H54 (cell line): Measurements from ENCODE around the gene SRP72.

Experiments
- DNase-seq: peaks from one replicate; pipeline ENCODE4 v3.0.0; 2011; ENCODE audit warnings: low spot score, mixed read lengths; ENCODE audit not compliant: insufficient read length
- FAIRE-seq: peaks from 3 replicates; lab custom pipeline; 2011; peaks lifted over from hg19 to GRCh38; lab: Jason Lieb, UNC
- POLR2A ChIP-seq: IDR thresholded peaks from 2 replicates; pipeline ENCODE4 v1.6.1; 2011; ENCODE audit warnings: low read depth, mild to moderate bottlenecking, low read length

SRP72 gene

DNA sequence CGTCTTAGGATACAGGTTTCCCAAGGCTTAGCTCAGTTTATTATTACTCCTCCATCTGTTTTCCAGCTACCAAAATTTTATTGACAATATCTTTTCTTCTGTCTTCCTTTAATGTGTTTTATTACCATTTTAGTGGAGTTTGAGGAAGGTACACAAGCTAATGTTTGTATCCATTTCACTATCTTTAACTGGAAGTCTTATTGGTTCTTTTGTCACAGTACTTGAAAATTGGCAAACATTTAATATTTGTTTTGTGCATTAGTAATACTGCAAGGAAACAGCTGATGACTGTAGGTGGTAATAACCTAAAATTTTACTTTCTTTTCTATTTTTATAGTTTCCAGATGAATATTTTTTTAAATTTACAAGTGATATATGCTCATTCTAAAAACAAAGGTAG, 28.8 kb downstream of the SRP72 start:
- DNase-seq (no peak), FAIRE-seq (no peak)
- no peak for TF ChIP-seq POLR2A

DNA sequence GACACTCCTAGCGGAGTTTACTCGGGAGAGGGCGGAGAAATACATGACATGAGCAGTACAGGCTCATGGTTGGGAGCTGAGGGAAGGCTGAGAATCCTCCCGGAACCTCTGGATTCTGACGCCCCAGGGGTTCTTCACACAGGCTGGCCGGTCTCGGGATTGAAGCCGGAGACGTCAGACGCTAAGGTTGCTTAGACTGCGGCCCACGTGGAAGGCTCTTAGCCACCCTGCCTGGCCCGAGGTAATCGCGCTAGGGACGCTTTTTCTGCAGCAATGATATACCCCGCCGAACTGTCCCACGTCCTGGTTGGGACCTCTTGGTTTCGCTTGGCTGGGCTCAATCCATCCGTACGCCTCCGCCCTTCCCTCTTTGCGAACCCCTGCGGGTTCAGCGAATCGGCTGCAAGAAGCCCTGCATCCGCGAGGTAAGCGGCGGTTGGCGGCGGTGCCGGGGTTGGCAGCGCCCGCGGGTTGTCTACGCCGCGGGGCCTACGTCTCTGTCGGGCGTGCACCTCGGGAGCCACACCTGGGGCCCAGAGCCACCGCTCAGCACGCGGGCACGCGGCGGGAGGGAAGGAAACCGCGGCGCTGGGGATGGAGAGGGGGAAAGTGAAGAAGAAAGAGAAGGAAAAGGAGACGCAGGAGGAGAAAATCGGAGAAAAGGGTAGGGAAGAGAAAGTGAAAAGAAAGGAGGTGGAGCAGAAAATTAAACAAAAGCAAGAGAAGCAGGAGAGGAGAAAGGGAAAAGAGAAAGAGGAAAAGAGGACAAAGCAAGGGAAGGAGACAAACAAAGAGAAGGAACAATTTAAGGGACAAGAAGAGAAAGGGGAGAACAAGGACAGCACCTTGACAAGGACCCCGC, 38.1 kb downstream of the SRP72 start, which contains the start of gene ARL9:
Gene ARL9 (plus strand): TSS at position 523 of the 862 bp plus-strand sequence. CDS start 72 bp downstream, at position 595.
- no peak for TF ChIP-seq POLR2A
- DNase-seq, result peak; percentile 9
- FAIRE-seq, result no peak

DNA sequence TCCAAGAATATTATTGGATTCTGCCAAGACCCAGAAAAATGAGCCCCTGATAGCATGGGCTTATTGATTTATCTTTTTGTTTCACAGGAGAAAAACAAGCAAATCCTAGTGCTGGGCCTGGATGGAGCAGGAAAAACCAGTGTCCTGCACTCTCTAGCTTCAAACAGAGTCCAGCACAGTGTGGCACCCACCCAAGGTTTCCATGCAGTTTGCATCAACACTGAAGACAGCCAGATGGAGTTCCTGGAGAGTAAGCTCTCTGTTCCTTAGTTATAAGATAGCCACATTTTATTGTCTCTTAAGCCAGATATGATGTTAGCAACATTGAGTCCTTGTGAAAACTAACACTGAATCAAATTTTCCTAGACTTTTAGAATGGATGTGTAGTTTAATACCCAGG, 43.7 kb downstream of the SRP72 start:
- no peak for TF ChIP-seq POLR2A
- DNase-seq (no peak), FAIRE-seq (no peak)

DNA sequence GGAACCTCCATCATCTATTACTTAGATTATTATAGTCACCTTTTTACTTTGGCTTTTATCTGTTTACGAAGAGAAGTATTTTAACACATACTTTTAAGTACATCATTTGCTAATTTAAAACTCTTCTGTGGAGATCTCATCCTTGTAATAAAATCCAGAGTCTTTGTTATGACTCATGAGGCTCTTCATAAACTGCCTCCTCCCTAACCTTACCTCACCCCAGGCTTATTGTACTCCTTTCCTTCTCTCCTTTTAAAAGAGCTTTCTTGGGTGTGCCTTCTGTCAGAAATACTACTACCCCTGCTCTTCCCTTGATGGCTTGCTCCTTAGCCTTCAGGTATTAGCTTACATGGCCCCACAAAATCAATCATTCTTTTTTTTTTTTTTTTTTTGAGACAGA, 44.7 kb downstream of the SRP72 start:
- no peak for TF ChIP-seq POLR2A
- DNase-seq (no peak), FAIRE-seq (peak; percentile 20)

DNA sequence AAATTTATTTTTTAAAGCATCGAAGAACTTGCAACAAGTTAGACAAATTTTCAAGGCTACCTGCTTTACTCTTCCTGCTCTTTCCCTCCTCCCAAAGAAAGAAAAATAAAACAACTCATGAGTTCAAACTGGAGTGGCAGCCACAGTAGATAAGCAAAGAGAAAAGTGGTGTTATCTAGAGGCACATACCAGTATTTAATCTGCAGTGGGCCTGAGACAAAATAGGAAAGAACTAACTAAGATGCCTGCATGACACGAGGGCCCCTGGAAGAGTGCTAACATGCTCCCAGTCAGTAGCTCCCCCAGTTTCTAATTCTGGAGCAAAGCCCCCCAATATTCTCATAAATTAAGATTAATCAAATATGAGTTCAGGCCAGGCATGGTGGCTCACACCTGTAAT, 46.1 kb downstream of the SRP72 start:
- no peak for FAIRE-seq
- DNase-seq, result no peak

DNA sequence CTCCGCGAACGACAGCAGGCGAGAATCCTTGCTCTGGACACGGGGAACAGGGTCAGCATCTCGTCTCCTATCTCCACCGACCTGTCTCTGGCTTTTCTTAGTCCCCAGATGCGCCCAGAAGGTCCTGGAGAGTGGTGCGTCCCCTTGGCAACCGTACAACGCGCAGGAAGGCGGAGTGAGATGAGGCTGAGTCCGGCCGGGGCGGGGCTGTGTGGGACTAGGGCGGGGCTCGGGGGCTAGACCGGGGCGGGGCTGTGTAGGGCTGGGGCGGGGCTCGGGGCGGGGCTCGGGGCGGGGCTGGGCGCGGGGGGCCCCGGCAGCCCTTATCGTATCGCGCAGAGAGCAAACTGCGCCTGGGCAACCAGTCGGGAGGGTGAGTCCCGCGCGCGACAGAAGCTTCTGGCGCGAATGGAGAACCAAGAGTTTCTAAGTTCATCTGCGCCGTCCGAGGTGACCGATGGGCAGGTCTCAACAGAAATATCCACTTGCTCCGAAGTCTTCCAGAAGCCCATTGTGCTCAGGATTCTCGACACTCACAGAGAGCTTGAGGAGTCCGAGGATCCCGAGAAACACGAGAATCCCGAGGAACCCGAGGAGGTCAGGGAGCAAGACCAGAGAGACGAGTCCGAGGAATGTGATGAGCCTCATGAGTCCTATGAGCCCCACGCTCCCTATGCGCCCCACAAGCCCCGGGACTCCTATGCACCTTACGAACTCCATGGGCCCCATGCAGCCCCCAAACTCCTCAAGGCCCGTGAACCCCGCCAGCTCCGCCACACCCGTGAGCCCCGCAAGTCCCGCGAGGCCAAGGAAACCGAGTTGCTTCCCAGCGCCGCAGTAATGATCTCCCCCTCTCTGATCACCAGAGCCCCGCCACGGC, 63.1 kb downstream of the SRP72 start:
- peak; percentile 54 for DNase-seq
- FAIRE-seq, result no peak
- peak; percentile 51; the same call in 1 of the 2 replicates for TF ChIP-seq POLR2A

More for the DNA sequence above, 46.1 kb downstream of the SRP72 start:
- no peak for TF ChIP-seq POLR2A

DNA sequence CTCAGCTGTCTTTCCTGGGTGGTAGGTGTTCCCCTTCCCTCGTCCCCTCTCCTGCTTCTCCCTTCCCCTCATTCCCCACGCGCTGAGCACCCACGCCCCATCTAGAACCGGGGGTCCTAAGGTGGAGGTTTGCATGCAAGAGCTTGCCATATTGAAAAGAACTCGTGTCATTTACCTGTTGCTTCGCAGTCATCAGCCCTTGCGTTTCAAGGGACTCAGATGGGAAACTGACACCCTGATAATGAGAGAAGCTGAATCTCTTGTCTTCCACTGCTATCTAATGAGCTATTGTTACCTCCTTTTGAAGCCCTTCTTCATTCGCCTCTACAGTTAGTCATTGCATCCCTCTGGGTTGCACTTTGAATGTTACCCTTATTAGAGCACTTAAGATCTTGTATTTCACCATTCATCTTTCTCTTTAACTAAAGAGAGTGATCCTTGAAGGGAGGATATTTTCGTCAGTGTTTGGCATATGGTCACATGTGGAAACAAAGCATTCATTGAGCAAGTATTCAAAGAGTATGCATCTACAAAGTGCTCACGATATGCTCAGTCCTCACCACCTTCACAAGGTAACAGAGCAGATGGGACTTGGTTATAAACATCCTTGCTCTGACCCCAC, 63.8 kb downstream of the SRP72 start:
- FAIRE-seq (no peak), DNase-seq (no peak)
- no peak for TF ChIP-seq POLR2A

DNA sequence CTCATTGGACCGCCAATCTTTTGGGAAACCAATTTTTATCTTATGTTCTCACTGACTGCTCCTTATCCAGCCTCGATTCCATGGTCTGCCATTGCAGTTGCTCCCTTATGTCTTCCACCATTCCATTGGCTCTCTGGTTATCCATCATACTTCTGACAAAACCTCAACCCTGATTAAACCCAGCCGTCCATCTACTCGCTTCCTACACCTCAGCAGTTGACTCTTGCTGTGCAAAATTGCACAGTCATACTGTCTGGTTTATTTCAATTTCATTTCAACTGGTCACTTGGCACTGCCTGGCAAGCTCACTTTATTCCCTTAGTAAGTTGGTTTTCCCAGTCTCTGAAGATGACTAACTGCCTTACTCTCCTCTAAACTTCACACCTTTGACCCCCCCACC, 64.4 kb downstream of the SRP72 start:
- no peak for DNase-seq
- no peak for TF ChIP-seq POLR2A
- FAIRE-seq, result no peak

DNA sequence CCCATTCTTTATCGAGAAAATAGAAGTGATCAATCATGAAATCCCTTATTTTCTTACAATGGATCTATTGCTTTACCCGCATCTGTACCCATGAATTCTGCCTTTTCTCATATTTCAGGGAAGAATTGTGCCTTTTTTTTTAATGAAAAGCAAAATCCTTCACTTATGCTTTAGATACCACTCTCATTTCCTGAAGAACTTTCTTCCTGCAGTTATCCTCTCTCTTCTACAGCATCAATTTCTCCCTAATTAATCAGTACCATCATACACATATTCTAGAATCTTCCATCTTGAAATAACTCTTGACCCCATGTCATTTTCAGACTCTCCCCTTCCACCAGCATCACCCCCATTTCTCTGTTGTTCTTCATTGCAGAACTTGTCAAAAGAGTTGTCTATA, 64.8 kb downstream of the SRP72 start:
- FAIRE-seq (no peak), DNase-seq (no peak)
- TF ChIP-seq POLR2A, result no peak

DNA sequence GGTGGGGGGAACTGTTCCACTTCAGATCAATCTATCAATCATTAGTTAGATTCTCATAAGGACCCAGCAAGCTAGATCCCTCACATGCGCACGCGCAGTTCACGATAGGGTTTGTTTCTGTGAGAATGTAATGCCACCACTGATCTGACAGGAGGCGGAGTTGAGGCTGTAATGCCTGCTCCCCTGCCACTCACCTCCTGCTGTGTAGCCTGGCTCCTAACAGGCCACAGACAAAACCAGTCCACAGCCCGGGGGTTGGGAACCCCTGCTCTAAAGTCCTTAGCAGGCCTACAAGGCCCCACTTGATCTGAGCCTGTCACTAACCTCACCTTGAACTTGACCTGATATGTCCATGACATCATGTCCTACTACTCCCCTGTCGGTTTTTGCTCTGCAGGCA, 68.5 kb downstream of the SRP72 start:
- no peak for FAIRE-seq
- DNase-seq, result no peak
- no peak for TF ChIP-seq POLR2A

DNA sequence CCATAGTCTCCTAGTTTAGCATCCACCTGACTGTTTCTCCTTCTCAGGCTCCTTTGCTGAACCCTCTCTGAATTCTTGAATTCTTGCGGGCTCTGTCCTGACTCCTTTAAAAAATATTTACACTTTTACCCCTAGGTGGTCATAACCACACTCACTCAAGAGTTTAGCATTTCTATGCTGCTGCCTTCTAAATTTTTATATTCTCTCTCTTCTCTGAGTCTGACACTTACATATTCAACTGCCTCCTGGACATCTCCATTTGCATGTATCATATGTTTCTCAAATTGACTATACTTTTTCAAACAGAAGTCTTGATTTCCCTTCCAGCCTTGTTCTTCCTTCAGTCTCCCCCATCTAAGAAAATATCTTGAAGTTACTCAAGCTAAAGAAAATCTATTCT, 69.7 kb downstream of the SRP72 start:
- TF ChIP-seq POLR2A, result no peak
- DNase-seq, result no peak
- no peak for FAIRE-seq

DNA sequence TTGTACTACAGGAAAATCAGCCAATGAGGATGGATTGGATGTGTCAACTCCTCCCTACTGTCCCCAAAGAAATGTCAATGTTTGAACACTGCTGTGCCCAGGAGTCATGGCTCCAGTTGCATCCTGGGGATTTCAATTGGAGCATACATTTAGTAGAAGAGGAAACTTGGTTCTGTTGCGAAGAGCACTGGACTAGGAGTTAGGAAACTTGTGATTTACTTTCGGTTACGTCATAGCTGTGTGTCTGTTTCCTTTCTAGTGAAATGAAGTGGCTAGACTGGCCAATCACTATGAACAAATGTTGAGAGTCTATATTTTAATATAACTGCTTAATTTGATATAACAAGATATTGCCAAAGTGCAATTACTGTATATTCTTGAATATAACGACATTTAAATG, 73.4 kb downstream of the SRP72 start:
- FAIRE-seq (no peak), DNase-seq (no peak)
- no peak for TF ChIP-seq POLR2A

DNA sequence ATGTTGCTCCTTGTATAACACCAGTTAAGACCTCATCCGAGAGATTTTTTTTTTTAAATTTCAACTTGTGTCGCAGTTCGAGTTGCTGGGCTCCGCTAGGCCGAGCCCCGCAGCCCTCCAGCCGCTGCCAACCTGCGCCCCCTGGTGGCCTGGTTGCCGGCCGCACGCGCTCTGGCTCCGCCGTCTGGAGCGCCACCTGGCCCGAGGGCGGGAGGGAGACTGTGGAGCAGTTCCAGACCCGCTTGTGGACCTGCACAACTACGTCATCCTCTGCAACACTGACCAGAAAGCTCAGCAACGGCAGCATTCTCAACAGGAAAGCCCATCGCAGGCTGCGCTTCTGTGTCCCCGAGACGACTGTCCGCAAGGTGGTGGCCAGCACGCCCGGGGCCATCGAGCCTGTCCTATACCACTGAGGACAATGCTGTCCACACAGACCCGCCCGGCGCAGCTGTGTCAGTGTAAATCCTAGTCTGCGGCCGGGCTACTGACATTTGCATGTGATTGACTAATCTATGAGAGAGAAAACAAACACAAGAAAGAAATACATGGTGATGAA, 77.2 kb downstream of the SRP72 start:
- no peak for TF ChIP-seq POLR2A
- FAIRE-seq, result no peak
- DNase-seq, result peak; percentile 66

DNA sequence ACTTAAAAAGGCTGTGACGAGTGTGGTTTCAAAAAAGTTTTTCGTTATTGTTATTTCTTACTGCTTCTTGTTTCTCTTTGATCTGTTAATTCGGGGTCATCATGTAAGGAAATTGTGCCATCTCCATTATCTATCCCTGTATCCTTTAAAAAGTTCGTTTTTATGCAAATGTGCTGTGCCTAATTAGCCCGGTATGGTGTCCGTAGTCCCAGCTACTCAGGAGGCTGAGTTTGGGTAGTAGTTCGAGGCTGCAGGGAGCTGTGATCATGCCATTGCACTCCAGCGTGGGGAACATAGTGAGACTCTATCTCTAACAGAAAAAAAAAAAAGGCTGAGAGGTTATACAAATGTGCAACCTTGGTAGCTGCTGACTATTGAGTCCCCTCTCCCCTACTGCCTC, 83.2 kb downstream of the SRP72 start:
- TF ChIP-seq POLR2A, result no peak
- DNase-seq, result no peak
- no peak for FAIRE-seq
